ENCODE measurements around the gene IREB2. TPM values are rescaled to one million over a fixed set of nuclear protein-coding genes. Genes with fewer than 3 reads are reported as not detected.

The IREB2 gene
- polyA plus RNA-seq, 3 donors: 11.7 to 25.5 (median 16.7) TPM

GRCh38 chr15:78420766-78421165 is 17.2 kb upstream of the IREB2 start:
- Mint-ChIP-seq H3K36me3 (no peaks in the 10 kb centered on the region), H3K27me3 (ENCODE audit: low read depth in 3 of 3) (peaks cover 0 to 1% (median 0%) of the 10 kb centered on the region in 3 donors), H3K9me3 (peaks cover 0 to 3% (median 0%) of the 10 kb centered on the region in 7 donors), H3K27ac (no peak overlapping the region), H3K4me1 (peaks cover 26% of the 10 kb centered on the region), H3K4me3 (no peak overlapping the region)
- no peaks in the 10 kb centered on the region for H3K9me3 ChIP-seq (replicated peaks in 1 of 2; ENCODE audit: control insufficient read depth in 1 of 2, insufficient read depth in 1 of 2, low read length in 2 of 2)
- TF ChIP-seq, protein P1, sequence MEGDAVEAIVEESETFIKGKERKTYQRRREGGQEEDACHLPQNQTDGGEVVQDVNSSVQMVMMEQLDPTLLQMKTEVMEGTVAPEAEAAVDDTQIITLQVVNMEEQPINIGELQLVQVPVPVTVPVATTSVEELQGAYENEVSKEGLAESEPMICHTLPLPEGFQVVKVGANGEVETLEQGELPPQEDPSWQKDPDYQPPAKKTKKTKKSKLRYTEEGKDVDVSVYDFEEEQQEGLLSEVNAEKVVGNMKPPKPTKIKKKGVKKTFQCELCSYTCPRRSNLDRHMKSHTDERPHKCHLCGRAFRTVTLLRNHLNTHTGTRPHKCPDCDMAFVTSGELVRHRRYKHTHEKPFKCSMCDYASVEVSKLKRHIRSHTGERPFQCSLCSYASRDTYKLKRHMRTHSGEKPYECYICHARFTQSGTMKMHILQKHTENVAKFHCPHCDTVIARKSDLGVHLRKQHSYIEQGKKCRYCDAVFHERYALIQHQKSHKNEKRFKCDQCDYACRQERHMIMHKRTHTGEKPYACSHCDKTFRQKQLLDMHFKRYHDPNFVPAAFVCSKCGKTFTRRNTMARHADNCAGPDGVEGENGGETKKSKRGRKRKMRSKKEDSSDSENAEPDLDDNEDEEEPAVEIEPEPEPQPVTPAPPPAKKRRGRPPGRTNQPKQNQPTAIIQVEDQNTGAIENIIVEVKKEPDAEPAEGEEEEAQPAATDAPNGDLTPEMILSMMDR (IDR thresholded peaks at IDR 0.05): no peak
- H3K4me1 ChIP-seq (ENCODE audit: control insufficient read depth in 1 of 2, insufficient read depth in 2 of 2, low read length in 2 of 2): peaks cover 18 to 20% of the 10 kb centered on the region in 2 donors
- no peaks in the 10 kb centered on the region for H3K27me3 ChIP-seq (ENCODE audit: control insufficient read depth in 2 of 2, insufficient read depth in 2 of 2, low read length in 2 of 2)
- 82% methylated on average over 3 of the region's 8 CpGs for WGBS (ENCODE audit: insufficient coverage)
- H3K4me2 ChIP-seq (replicated peaks; ENCODE audit: extremely low read depth, low read length, poor library complexity, severe bottlenecking): no peak overlapping the region
- intact Hi-C loops (cut with micrococcal nuclease): no loop called here
- H3K9ac ChIP-seq (ENCODE audit: insufficient read depth, low read length, poor library complexity, severe bottlenecking): no peak overlapping the region
- H3K27ac ChIP-seq (ENCODE audit: low read depth in 1 of 2, low read length in 2 of 2): no peak overlapping the region
- H2AFZ ChIP-seq (ENCODE audit: insufficient read depth, low read depth, low read length, poor library complexity, severe bottlenecking): no peak overlapping the region
- H3K36me3 ChIP-seq (replicated peaks in 1 of 2; ENCODE audit: control insufficient read depth in 1 of 2, insufficient read depth in 2 of 2, low read length in 2 of 2): no peaks in the 10 kb centered on the region
- no peaks in the 10 kb centered on the region for H4K20me1 ChIP-seq (ENCODE audit: insufficient read depth, low read length)
- H3K4me3 ChIP-seq (replicated peaks in 1 of 3; ENCODE audit: low read depth in 2 of 3, low read length in 3 of 3): no peak overlapping the region
- H3K79me2 ChIP-seq (ENCODE audit: insufficient read depth, low read length): no peaks in the 10 kb centered on the region
- DNase-seq: no peak

DNA sequence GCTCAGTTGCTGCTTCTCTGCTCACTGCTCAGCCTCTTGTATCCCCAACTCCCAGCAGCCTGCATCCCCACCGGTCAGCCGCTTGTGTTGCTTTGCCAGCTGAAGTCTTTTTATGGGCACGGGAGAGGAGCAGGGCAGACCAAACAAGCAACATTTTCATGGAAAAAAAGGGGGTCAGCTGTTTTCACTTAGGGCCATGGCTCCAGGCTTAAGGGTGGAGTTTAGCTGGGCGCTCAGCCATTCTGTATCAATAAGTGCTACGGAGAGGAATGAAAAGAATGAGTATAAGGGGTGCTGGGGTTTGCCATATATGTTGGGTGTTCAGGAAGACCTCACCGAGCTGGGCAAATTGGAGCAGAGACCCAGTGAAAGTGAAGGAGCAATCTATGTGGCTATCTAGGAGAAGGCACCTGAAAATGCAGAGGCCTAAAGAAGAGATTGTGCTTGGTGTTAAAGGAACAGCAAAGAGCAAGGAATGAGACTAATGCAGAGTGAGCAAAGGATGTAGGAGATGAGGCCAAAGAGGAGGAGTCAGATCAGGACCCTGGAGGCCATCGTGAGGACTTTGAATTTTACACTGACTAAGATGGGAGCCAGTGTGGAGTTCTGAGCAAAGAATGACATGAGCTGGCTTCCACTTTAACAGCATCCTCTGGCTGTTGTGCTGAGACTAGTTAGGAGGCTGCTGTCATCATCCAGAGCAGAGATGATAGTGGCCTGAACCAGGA is 16.6 kb upstream of the IREB2 start:
- no peak overlapping the region for H2AFZ ChIP-seq (ENCODE audit: insufficient read depth, low read depth, low read length, poor library complexity, severe bottlenecking)
- intact Hi-C loops (cut with micrococcal nuclease): no loop called here
- H3K27me3 ChIP-seq (ENCODE audit: control insufficient read depth in 2 of 2, insufficient read depth in 2 of 2, low read length in 2 of 2): no peaks in the 10 kb centered on the region
- H3K27ac ChIP-seq (ENCODE audit: low read depth in 1 of 2, low read length in 2 of 2): no peak overlapping the region
- H3K9me3 Mint-ChIP-seq: peaks cover 0 to 3% (median 0%) of the 10 kb centered on the region in 7 donors
- H3K27ac Mint-ChIP-seq: peak overlapping the region in 2 of 7 donors; percentile 3 to 10
- H3K27me3 Mint-ChIP-seq (ENCODE audit: low read depth in 3 of 3): peaks cover 0 to 1% (median 0%) of the 10 kb centered on the region in 3 donors
- no peaks in the 10 kb centered on the region for H3K36me3 Mint-ChIP-seq
- no peaks in the 10 kb centered on the region for H3K79me2 ChIP-seq (ENCODE audit: insufficient read depth, low read length)
- TF ChIP-seq, protein P1 (IDR thresholded peaks at IDR 0.05): no peak
- no peak overlapping the region for H3K4me3 Mint-ChIP-seq
- DNase-seq: no peak
- 99% methylated on average over 6 of the region's 7 CpGs for WGBS (ENCODE audit: insufficient coverage)
- peaks cover 23 to 26% of the 10 kb centered on the region in 2 donors for H3K4me1 ChIP-seq (ENCODE audit: control insufficient read depth in 1 of 2, insufficient read depth in 2 of 2, low read length in 2 of 2)
- H3K4me1 Mint-ChIP-seq: peaks cover 32% of the 10 kb centered on the region
- H3K9me3 ChIP-seq (replicated peaks in 1 of 2; ENCODE audit: control insufficient read depth in 1 of 2, insufficient read depth in 1 of 2, low read length in 2 of 2): no peaks in the 10 kb centered on the region
- no peaks in the 10 kb centered on the region for H4K20me1 ChIP-seq (ENCODE audit: insufficient read depth, low read length)
- H3K36me3 ChIP-seq (replicated peaks in 1 of 2; ENCODE audit: control insufficient read depth in 1 of 2, insufficient read depth in 2 of 2, low read length in 2 of 2): no peaks in the 10 kb centered on the region
- no peak overlapping the region for H3K4me3 ChIP-seq (replicated peaks in 1 of 3; ENCODE audit: low read depth in 2 of 3, low read length in 3 of 3)
- H3K9ac ChIP-seq (ENCODE audit: insufficient read depth, low read length, poor library complexity, severe bottlenecking): no peak overlapping the region
- H3K4me2 ChIP-seq (replicated peaks; ENCODE audit: extremely low read depth, low read length, poor library complexity, severe bottlenecking): no peak overlapping the region

Measured in CD14-positive monocyte (primary cell).